HG02840 (cell line): Measurements from ENCODE around the gene RCN2.

Experiments
- ATAC-seq: cut with Tn5 transposase; IDR thresholded peaks from one replicate; pipeline ENCODE4 v1.9.1; 2021; ENCODE audit warnings: mild to moderate bottlenecking, moderate library complexity, moderate number of reproducible peaks; ENCODE audit not compliant: unreplicated experiment, low FRiP score

The RCN2 gene

GRCh38 chr15:76991741-76992645, 60.4 kb downstream of the RCN2 start:
- ATAC-seq: no peak

DNA sequence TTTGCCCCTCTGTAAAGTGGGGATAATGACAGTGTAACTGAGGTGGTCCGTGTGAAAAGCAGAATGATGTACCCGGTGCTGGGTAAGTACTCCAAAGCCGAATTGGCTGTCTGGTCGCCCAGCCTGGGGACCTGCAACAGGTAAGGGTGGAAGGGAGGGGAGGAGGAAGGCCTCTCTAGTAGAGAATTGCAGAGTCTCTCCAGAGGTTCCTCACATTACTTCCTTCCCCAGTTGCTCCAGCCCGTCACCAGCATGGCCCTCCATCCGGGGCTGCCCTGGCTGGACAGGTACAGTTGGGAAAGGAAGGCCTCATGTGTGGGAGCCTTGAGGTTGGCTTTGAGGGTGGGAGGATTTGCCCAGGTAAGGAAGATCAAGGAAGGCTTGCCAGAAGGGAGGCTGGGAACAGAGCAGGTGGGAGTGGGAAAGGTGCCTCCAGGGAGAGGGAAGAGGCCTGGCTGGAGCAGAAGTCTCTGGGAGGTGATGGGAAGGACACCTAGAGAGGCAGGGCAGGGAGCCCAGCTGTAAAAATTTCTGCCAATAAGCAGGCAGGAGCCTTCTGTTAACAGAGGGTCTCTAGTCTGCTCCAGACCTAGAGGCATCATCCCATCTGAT, 61.7 kb downstream of the RCN2 start:
- ATAC-seq: no peak

GRCh38 chr15:76994001-76994400, 62.5 kb downstream of the RCN2 start:
- no peak for ATAC-seq

DNA sequence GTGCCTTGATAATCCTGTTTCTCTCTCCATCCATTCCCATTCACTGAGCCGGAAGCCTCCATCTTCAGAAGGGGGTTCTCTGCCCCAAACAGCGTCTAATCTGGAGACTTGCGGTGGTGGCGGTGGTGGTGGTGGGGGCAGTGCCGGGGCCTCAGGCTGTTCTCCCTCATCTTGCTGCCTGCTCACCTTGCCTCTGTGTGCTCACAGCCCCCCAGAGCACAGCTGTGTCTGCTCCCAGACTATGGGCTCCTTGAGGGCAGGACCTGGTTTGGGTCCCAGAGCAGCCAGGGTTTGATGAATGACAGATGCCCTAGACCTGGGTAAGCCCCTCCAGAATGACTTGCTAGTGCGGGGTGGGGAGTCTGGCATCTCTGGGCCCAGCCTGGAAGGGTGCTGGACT, 62.9 kb downstream of the RCN2 start:
- ATAC-seq: no peak

DNA sequence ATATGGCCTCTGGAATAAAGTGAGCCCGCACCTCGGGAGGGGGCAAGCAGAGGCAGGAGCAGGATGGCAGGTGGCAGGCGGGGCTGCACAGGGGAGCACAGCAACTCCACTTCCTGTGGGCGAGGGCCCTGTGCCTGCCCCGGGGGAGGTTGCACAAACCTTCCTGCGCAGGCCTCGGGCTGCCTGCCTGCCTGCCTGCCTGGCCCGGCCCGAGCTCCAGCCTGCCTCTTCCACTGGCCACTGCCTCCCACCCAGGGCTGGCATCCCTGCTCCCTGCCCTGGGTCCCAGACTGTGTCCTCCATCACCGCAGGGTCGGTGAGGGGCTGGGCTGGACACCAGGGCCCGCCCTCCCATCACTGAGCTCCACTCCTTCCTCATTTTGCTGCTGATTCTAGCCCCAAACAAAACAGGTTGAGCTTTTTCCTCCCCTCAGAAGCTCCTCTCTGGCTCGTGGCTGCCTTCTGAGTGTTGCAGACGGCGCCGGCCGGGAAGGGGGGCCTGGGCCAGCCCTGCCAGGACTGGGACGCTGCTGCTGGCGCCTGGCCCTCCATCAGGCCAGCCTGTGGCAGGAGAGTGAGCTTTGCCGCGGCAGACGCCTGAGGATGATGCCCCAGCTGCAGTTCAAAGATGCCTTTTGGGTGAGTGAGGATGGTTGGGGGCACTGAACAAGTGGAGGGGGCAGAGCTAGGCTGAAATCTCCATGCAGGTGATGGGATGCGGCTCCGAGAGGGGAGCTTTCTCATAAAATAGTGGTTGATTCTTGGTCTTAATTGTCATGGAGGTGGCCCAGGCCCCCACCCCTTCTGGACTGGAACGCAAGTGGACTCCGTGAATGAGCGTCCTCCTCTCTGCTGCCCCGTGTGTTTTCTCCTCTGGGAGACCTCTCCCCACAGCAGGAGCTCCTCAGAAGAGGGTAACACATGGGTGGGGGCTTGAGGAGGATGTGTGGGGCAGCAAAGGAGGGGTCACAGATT, 63.7 kb downstream of the RCN2 start, which contains the start of gene PSTPIP1:
PSTPIP1 (plus strand) TSS at position 156 of the 975 bp plus-strand sequence; CDS start at position 604, 448 bp downstream.
- ATAC-seq: no peak

GRCh38 chr15:76996076-76996525, 64.6 kb downstream of the RCN2 start:
- no peak for ATAC-seq

- ATAC-seq: no peak
Observed at GRCh38 chr15:76996526-76997401, 65.2 kb downstream of the RCN2 start.

- no peak for ATAC-seq
Observed at GRCh38 chr15:76998663-76999285, 67.2 kb downstream of the RCN2 start.

GRCh38 chr15:76999996-77000395, 68.4 kb downstream of the RCN2 start:
- ATAC-seq: no peak

- ATAC-seq: no peak
Observed at GRCh38 chr15:77001351-77001750, 69.8 kb downstream of the RCN2 start.

DNA sequence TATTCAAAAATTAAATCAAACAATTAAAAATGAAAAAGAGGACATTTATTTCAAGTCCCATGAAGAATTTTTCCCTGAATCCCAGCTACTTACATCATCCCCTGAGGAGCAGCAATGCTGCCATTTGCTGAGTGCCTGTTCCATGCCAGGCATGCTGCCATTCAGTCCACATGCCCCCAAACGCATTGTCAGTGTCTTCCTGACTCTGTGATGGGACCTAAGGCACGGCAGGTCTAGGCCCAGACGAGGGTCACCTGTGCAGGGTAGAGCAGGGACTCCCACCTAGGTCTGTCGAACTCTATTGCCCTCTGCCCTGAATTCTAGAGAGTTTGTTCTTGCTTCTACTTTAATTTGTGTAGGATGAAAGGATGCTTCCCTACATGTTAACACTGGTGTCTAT, 70.4 kb downstream of the RCN2 start:
- no peak for ATAC-seq

- no peak for ATAC-seq
Observed at GRCh38 chr15:77002436-77002835, 70.9 kb downstream of the RCN2 start.

- ATAC-seq: peak; percentile 68
Observed at GRCh38 chr15:77002954-77003912, 71.7 kb downstream of the RCN2 start.
